RWPE1 (cell line): ENCODE measurements around the gene HOXD4.
A peak's percentile ranks its signal among the peaks of the same experiment; 100 is the strongest.

Experiments
- CTCF ChIA-PET: fragments of 350-600 bp; sonication (Branson Sonifier 250); formaldehyde crosslinking; extraction: SDS; loops from one replicate; lab custom pipeline; 2021; lab: Yijun Ruan, JAX
- POLR2A ChIA-PET: fragments of 400-600 bp; formaldehyde crosslinking; extraction: SDS; loops from one replicate; lab custom pipeline; 2020; ENCODE audit warnings: antibody characterized with exemption; ENCODE audit not compliant: low non-redundant PET; lab: Yijun Ruan, JAX
- DNase-seq: peaks from one replicate; pipeline ENCODE4 v3.0.0; 2012; ENCODE audit warnings: low spot score
- H3K27ac ChIP-seq: fragments of 450-650 bp; 2 replicates; pipeline ENCODE4 v1.5.1; 2017
- TF ChIP-seq, protein P1 (sequence below): fragments of 450-650 bp; conservative IDR thresholded peaks from 2 replicates; pipeline ENCODE4 v1.5.1; 2017; ENCODE audit warnings: low read depth, mild to moderate bottlenecking

HOXD4 gene

DNA sequence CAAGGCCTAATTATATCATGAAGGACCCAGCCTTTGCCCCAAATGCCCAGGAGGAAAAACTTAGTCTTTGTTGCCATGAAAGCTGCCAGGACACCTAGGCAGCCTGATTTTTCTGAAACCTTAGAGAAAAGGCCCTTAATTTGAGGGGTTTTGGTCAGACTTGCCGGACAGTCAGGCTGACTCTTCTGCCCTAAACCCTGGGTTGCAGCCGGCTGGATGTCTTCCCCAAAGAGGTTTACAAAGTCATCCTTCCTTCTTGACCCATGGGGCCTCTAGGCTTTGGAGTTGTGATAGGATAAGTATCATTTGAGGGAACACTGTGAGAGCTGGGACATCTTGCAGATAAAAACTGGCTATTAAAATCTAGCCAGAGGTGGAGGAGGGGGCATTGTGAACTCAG lies 34.7 kb downstream of the HOXD4 start:
- POLR2A ChIA-PET: no interaction called here
- CTCF ChIA-PET: no interaction called here
- DNase-seq: no peak
- TF ChIP-seq, protein P1, sequence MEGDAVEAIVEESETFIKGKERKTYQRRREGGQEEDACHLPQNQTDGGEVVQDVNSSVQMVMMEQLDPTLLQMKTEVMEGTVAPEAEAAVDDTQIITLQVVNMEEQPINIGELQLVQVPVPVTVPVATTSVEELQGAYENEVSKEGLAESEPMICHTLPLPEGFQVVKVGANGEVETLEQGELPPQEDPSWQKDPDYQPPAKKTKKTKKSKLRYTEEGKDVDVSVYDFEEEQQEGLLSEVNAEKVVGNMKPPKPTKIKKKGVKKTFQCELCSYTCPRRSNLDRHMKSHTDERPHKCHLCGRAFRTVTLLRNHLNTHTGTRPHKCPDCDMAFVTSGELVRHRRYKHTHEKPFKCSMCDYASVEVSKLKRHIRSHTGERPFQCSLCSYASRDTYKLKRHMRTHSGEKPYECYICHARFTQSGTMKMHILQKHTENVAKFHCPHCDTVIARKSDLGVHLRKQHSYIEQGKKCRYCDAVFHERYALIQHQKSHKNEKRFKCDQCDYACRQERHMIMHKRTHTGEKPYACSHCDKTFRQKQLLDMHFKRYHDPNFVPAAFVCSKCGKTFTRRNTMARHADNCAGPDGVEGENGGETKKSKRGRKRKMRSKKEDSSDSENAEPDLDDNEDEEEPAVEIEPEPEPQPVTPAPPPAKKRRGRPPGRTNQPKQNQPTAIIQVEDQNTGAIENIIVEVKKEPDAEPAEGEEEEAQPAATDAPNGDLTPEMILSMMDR: no peak
- no peak overlapping the region for H3K27ac ChIP-seq

DNA sequence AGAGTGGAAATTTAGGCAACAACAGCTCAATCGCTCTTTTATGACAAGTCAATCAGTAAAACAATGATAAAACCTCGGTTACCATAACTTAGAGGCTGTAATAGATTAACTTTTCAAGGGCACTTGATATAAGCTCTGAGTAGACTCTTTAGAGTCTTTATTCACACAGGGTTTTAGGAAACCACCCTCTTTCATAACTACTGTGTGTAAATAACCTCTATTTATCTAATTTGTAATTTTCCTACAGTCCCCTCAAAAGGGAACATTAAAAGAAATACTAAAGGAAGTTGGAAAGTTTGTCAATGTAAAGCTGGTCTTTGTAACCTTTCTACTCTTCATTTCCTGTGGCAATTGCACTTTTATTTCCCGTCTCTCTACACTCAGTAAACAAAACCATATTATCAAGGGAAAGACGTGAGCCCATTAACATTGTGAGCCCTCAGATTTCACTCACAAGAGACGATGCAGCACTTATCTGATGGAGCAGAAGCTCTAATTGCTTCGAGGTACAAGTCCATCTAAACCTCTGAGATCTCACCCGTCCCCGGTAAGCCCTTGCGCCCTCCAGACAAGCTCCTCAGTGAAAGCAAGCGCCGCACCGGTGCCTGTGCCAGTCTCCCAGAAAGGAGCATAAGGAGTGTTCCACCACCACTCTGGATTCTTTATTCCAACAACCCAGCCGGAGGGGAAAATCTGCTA lies 36.0 kb downstream of the HOXD4 start:
- TF ChIP-seq, protein P1: no peak
- DNase-seq: no peak
- ChIA-PET POLR2A (no interaction called here), CTCF (interaction anchor here (0.8 to 0.9 kb wide), 2 partner anchors 26 to 367 kb away, joined by 4 to 6 read pairs; no protein-coding TSS in a partner anchor)
- no peak overlapping the region for H3K27ac ChIP-seq

DNA sequence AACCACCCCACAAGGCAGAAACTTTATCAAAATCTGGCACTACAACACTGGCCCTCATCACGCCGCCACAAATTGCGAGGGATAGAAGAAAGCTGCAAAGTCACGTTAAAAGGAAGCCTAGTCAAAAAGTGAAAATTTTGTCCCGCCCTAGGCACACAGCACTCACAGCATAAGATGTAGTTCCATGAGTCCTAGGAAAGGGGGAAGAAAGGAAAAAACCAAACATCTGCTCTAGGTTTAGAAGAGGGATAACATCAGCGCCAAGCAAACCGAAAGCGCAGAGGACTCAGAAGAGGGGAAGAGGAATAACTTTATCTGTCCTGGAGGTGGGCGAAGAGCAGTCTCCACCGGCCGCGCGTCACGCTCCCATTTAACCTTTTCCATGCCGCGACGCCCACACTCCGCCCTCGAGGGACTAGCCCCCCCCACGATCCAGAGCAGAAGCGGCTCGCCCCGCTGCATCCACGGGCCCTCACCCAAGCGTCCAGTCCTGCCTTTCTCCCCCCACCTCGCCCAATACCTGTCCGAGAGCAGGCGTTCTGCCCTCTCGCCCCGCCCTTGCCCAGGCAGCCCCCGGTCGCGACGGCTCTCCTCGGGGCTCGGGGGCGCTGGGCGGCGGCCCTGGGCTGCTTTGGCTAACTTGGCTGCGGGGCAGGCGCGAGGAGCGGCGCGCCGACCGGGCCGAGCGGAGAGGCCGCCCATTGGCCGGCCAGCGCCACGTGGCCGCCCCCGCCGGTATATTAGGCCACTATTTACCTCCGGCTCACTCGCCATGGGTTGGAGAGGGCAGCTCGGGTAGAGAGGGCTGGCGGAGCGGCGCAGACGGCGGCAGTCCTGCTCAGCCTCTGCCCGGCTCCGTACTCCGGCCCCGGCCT lies 36.8 kb downstream of the HOXD4 start, which contains the start of gene HOXD1:
TSS of gene HOXD1 (plus strand) at position 770 of the 875 bp plus-strand sequence. CDS start 134 bp downstream, outside the sequence.
- TF ChIP-seq, protein P1: no peak
- peak; percentile 87 for DNase-seq
- POLR2A ChIA-PET: interaction anchor here (0.7 kb wide), 1 partner anchor 11 kb away, joined by 3 read pairs; no protein-coding TSS in a partner anchor
- no peak within 1 kb of the TSS for H3K27ac ChIP-seq
- CTCF ChIA-PET: interaction anchor here (0.8 kb wide), 1 partner anchor 366 kb away, joined by 6 read pairs; no protein-coding TSS in a partner anchor

DNA sequence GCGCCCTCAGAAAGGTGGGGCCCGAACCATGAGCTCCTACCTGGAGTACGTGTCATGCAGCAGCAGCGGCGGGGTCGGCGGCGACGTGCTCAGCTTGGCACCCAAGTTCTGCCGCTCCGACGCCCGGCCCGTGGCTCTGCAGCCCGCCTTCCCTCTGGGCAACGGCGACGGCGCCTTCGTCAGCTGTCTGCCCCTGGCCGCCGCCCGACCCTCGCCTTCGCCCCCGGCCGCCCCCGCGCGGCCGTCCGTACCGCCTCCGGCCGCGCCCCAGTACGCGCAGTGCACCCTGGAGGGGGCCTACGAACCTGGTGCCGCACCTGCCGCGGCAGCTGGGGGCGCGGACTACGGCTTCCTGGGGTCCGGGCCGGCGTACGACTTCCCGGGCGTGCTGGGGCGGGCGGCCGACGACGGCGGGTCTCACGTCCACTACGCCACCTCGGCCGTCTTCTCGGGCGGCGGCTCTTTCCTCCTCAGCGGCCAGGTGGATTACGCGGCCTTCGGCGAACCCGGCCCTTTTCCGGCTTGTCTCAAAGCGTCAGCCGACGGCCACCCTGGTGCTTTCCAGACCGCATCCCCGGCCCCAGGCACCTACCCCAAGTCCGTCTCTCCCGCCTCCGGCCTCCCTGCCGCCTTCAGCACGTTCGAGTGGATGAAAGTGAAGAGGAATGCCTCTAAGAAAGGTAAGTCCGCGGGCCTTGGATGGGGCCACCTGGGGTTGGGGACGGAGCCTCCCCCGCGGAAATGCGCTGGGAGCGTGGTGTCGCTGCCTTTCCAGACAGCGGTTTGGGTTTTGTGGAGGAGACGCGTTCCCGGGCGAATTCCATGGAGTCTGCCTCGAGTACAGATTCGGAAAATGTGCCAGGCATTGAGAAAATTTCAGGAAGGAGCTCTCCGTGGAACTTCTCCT lies 37.7 kb downstream of the HOXD4 start:
- H3K27ac ChIP-seq: no peak overlapping the region
- DNase-seq: peak; percentile 24
- TF ChIP-seq, protein P1: no peak
- ChIA-PET POLR2A (interaction anchor here (0.7 kb wide), 1 partner anchor 10 kb away, joined by 3 read pairs; no protein-coding TSS in a partner anchor), CTCF (no interaction called here)

DNA sequence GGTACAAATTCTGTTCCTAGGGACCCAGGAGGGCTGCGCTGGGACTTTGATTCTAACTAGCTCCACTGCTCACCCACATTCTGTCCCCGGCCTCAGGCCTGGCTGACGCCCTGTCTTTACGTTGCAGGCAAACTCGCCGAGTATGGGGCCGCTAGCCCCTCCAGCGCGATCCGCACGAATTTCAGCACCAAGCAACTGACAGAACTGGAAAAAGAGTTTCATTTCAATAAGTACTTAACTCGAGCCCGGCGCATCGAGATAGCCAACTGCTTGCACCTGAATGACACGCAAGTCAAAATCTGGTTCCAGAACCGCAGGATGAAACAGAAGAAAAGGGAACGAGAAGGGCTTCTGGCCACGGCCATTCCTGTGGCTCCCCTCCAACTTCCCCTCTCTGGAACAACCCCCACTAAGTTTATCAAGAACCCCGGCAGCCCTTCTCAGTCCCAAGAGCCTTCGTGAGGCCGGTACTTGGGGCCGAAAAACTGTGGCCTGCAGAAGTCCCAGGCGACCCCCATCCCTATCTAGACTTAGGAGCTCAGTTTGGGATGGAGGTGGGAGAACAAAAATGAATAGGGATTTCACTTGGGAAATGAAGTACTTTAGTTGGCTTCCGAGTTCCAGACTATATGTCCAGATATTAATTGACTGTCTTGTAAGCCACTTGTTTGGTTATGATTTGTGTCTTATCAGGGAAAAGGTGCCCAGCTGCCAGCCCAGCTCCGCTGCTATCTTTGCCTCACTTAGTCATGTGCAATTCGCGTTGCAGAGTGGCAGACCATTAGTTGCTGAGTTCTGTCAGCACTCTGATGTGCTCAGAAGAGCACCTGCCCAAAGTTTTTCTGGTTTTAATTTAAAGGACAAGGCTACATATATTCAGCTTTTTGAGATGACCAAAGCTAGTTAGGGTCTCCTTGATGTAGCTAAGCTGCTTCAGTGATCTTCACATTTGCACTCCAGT lies 38.6 kb downstream of the HOXD4 start:
- CTCF ChIA-PET: interaction anchor here (0.6 to 1.1 kb wide), 3 partner anchors 55 to 117 kb away, joined by 3 to 5 read pairs (median 4); no protein-coding TSS in a partner anchor
- POLR2A ChIA-PET: no interaction called here
- no peak for DNase-seq
- TF ChIP-seq, protein P1: no peak
- H3K27ac ChIP-seq: no peak overlapping the region
